ENCODE results near the gene HADHA.
"Not testable (repeated sequence)": the region's sequence is repeated elsewhere in the genome, so short reads cannot be mapped to it uniquely, and the experiment has no call there.

HADHA gene

GRCh38 chr2:26172871-26173775, 71.3 kb downstream of the HADHA start, which contains the start of gene GAREM2:
TSS of gene GAREM2 (plus strand) at chr2:26173088. CDS start at chr2:26173221, 133 bp downstream.
- DNase-seq, result no peak

GRCh38 chr2:26172189-26172870, 72.1 kb downstream of the HADHA start:
- no peak for DNase-seq

DNA sequence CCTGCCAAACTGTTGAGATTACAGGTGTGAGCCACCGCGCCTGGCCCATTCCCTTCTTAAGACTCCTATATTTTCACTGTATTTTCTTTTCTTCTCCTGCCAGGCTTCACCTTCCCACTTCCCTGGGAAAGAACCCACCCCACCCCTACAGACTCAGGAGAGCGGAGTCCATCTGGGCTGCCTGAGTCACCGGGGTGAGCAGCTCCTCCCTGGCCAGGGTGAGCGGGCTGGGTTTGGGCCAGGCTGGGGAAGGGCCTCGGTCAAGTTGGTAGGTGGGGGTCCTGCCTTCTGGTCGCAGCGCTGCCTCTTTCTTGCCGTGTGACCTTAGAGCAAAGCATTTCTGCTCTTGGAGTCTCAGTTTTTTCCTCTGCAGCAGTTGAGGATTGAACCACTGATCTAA, 73.6 kb downstream of the HADHA start:
- DNase-seq, result no peak

DNA sequence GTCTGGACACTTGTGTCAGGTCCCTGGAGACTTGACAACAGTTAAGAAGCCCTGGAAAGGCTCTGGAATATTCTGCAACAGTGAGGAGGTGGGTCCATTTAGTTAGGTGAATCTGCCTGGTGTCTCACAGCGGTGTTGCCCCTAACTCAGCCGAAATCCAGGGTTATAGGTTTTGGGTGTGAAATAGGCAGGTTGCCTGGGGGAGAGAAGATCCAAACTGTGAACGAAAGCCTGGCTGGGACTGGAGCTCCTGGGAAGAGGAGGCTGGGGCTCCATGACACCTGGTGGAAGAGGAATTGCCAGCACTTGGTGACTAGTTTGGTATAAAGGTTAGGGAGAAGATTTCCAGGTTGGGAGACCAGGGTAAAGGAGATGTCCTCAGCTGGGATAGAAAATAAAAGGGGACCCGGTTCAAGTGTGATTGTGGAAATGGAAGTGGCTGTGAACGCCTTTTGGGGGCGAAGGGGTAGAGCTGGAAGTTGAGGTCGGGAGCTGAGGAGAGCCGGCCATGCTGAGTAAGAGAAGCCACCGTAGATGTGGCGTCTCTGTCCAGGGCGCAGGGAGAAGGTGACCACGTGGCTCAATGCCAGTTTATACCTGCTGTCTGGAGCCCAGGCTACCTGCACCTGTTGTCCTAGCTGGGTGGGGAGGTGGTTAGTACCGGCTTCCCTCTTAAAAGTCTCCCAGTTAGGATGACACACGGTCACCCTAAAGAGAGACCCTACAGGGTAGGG, 74.6 kb downstream of the HADHA start:
- DNase-seq, result no peak

DNA sequence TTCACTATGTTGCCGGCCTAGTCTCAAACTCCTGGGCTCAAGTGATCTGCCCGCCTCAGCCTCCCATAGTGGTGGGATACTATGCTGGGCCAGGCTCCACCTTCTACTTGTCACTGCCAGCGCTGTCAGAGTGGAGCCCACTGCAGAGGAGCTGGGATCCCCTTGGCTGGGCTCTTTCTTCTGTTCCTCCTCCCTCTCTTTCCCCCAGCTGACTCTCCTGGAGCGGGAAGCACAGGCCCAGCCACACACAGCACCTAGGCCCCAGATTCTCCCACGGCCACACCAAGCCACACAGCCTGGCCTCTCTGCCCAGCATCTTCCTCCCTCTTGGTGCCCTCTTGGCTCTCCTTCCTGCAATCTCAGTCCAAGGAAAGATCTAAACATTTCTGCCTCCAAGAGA, 75.2 kb downstream of the HADHA start:
- no peak for DNase-seq

DNA sequence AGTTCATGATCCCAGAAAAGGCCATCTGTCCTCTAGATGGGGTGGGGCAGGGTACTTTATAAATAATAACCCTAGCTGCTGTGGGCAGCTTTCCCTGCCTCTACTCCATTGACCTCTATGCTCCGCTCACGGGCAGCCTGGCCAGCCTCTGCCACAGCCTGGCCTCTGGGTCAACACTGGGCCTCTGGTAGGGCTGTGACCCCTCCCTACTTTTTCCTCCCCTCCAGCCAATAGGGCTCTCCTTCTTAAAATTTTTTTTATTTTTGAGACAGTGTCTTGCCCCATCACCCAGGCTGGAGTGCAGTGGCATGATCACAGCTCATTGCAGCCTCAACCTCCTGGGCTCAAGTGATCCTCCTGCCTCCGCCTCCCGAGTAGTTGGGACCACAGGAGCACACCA, 75.6 kb downstream of the HADHA start:
- DNase-seq, result no peak

DNA sequence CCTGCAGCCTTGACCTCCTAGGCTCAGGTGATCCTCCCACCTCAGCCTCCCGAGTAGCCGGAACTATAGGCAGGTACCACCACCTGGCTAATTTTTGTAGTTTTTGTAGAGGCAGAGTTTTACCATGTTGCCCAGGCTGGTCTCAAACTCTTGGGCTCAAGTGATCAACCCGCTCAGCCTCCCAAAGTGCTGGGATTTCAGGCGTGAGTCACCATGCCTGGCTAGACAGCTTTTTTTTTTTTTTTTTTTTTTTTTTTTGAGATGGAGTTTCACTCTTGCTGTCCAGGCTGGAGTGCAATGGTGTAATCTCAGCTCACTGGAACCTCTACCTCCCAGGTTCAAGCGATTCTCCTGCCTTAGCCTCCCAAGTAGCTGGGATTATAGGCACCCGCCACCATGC, 77.9 kb downstream of the HADHA start:
- not testable (repeated sequence) for DNase-seq

GRCh38 chr2:26165403-26165802, 79.0 kb downstream of the HADHA start:
- DNase-seq, result no peak

DNA sequence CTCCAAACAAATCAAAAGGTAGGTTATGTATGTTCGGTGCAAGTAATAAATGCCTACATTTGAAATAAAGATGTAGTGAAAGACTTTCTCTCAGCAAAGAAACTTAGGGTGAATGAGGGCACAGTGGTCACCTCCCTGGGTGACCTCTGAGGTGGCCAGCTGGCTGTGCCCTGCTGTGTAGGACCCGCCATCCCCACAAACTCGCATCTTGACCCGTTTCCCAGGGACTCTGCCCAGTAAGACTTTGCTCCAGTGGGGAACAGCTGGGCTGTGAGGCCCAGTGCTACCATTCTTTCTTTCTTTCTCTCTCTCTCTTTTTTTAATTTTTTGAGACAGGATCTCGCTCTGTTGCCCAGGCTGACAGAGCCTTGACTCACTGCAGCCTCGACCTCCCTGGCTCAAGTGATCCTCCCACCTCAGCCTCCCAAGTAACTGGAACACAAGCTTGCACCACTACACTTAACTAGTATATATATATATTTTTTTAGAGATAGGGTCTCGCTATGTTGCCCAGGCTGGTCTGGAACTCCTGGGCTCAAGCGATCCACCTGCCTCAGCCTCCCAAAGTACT, 79.7 kb downstream of the HADHA start:
- DNase-seq, result no peak

GRCh38 chr2:26164231-26164630, 80.2 kb downstream of the HADHA start:
- DNase-seq, result no peak

DNA sequence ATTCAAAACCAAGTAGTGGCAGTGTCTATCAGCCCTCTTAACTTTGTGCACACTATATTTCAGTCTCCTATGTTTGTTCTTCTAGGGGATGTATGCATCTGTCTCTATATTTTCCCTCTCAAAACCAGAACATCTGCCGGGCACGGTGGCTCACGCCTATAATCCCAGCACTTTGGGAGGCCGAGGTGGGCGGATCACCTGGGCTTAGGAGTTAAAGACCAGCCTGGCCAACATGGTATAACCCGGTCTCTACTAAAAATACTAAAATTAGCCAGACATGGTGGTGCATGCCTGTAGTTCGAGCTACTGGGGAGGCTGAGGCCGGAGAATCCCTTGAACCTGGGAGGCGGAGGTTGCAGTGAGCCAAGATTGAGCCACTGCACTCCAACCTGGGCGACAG, 81.5 kb downstream of the HADHA start:
- no peak for DNase-seq

DNA sequence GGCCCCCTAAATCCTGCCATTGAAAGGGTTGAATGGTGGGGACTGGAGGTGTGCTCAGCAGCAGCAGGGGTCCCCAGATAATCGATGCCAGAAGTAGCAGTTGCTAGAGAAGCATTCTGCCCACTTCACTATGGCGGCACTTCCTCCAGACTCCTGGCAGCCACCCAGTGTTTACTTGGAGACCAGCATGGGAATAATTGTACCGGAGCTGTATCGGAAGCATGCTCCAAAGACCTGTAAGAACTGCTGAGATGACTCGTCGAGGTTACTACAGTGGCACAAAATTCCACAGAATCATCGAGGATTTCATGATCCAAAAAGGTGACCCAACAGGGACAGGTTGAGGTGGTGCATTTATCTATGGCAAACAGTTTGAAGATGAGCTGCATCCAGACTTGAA, 82.5 kb downstream of the HADHA start:
- no peak for DNase-seq

- DNase-seq, result no peak
Measured at GRCh38 chr2:26157580-26157979, 86.9 kb downstream of the HADHA start.

GRCh38 chr2:26150243-26150642, 94.2 kb downstream of the HADHA start:
- DNase-seq, result no peak

- no peak for DNase-seq
Measured at GRCh38 chr2:26148501-26148900, 95.9 kb downstream of the HADHA start.

DNA sequence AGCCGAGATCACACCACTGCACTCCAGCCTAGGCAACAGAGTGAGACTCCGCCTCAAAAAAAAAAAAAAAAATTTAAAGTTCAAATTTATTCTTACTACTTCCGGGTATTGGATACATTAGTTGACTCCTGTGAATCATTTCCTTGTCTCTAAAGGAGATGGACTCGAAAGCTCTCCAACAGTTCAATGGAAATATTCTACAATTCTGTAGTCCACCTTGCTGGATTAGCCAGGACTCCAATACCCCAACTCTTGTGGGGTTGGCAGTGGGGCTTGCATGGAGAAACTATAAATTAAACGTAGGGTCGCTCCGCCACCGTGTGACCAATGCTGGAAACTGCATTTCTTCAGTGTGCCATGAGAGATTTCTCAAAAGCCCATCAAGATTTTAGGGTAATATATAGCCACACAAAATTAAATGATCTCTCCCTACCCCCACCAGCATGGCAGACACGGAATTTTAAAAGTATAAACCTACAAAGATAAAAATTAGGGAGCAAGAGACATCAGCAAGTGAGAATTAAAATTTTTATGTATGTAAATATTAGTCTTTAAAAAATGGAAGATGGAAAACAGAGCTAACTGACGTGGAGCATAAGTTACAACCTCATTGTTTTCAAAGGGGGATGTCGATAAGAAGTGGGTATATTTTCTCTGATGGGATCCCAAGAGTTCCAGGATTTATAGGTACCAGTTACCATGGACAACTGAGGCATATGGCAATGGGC, 99.3 kb downstream of the HADHA start:
- peak; percentile 4 for DNase-seq

DNA sequence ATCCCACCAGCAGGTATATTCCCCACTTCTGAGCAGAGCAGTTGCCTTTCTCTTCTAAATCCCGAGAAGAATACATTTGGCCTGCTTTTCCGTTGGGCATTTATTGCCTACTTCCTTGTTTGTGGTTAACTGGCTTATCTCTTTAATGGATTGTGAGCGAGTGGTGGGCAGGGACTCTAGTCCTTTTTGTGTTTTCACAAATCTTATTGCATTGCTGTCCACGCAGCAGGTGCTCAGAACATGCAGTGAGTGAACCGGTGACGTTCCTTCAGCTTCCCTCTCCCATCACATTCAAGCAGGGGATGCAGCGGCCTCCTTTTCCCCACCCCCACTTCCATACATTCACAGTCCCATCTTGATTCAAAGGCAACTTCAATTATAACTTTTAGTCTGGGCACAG, 100.4 kb downstream of the HADHA start:
- DNase-seq, result no peak

DNA sequence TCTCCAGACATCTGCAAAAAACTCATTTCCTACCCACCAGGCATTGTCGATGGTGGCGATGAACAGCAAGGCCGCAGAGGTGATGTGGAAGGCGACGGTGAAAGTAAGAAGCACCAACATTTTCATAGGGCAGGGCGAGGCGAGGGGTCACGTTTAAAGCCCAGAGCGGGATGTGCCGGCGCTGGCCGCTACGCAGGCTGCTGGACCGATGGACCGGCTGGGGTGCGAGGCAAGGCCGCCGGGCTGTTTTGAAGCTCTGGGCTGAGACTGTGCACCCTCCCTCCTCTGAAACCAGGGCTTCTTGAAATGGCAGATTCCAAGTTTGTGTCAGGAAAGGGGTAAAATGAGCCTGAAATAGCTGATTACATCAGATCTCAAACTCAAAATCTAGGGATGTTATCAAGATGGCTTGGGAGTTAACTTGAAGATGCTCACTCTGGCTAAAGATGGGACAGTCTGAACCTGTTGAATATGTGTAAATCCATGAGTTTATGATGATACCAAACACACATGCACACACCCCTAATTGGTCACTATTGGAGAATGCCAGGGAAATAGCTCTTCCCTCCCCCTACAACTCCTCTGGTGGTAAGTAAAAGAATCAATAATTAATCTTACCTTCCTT, 103.2 kb downstream of the HADHA start:
- DNase-seq, result no peak

Data from NCI-H1436 treated with DMSO at 0.1 percent for 48 hours (cell line).